GDM1 (cell line): ENCODE results near the gene GARIN5A.
"Not testable (repeated sequence)": the region's sequence is repeated elsewhere in the genome, so short reads cannot be mapped to it uniquely, and the experiment has no call there.

Experiments used
- DNase-seq: peaks from one replicate; lab custom pipeline; 2025; lab: John Stamatoyannopoulos, UW

Gene GARIN5A

GRCh38 chr19:50488389-50489194, 11.9 kb upstream of the GARIN5A start:
- no peak for DNase-seq

- peak; percentile 33 for DNase-seq
Measured at GRCh38 chr19:50486823-50487515, 10.3 kb upstream of the GARIN5A start.

GRCh38 chr19:50485284-50485955, 8.8 kb upstream of the GARIN5A start:
- DNase-seq: no peak

GRCh38 chr19:50482916-50483315, 6.3 kb upstream of the GARIN5A start:
- no peak for DNase-seq

GRCh38 chr19:50482271-50482855, 5.7 kb upstream of the GARIN5A start:
- no peak for DNase-seq

- no peak for DNase-seq
Measured at GRCh38 chr19:50481351-50482149, 4.9 kb upstream of the GARIN5A start.

- DNase-seq: no peak
Measured at GRCh38 chr19:50480281-50481111, 3.8 kb upstream of the GARIN5A start.

GRCh38 chr19:50479761-50480251, 3.2 kb upstream of the GARIN5A start:
- no peak for DNase-seq

GRCh38 chr19:50478901-50479715, 2.5 kb upstream of the GARIN5A start:
- no peak for DNase-seq

- DNase-seq: no peak
Measured at GRCh38 chr19:50477751-50478515, 1.3 kb upstream of the GARIN5A start.

- no peak for DNase-seq
Measured at GRCh38 chr19:50476907-50477238, 225 bp upstream of the GARIN5A start.

GRCh38 chr19:50475736-50476223, 868 bp downstream of the GARIN5A start:
- no peak for DNase-seq

- DNase-seq: no peak
Measured at GRCh38 chr19:50475101-50475568, 1.5 kb downstream of the GARIN5A start.

- not testable (repeated sequence) for DNase-seq
Measured at GRCh38 chr19:50473336-50473735, 3.3 kb downstream of the GARIN5A start.

- DNase-seq: no peak
Measured at GRCh38 chr19:50468818-50469217, 7.8 kb downstream of the GARIN5A start.

GRCh38 chr19:50467566-50467965, 9.1 kb downstream of the GARIN5A start:
- DNase-seq: no peak

GRCh38 chr19:50466706-50467039, 10.0 kb downstream of the GARIN5A start:
- no peak for DNase-seq

GRCh38 chr19:50465986-50466705, 10.5 kb downstream of the GARIN5A start:
- no peak for DNase-seq
